ENCODE measurements around the gene DOCK1.
A peak's percentile ranks its signal among the peaks of the same experiment; 100 is the strongest.

Gene DOCK1

DNA sequence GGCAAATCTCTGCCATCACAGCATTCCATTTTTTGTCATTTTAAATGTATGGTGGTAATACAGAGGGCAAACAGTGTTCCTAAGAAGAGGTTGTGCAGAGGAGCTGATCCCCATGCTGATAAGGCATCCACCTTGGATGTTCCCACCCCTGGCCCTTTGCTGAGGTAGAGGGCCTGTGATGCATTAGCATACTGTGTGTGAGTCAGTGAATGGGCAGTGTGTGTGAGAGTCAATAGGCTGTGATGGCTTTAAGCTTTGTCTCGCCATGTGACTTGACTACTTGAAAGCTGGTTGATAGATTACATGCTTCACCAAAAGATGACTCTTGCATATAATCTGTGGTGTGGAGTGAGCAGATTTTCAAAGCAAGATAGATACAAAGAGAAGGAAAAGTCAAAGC is 209.9 kb downstream of the DOCK1 start:
- H3K36me3 ChIP-seq (ENCODE audit: insufficient read depth, low read length) = no peaks in the 10 kb centered on the region

GRCh38 chr10:127117125-127117524 is 211.9 kb downstream of the DOCK1 start:
- Histone ChIP-seq H3K79me2 (ENCODE audit: insufficient read depth, low read length) (no peaks in the 10 kb centered on the region), H3K9me3 (ENCODE audit: insufficient read depth, low read length, severe bottlenecking) (no peaks in the 10 kb centered on the region), H3K36me3 (ENCODE audit: insufficient read depth, low read length) (no peaks in the 10 kb centered on the region), H3K27me3 (ENCODE audit: insufficient read depth, low read length, poor library complexity) (no peaks in the 10 kb centered on the region), H3K9ac (ENCODE audit: low read depth, low read length) (no peak overlapping the region), H2AFZ (ENCODE audit: low read depth, low read length) (no peak overlapping the region), H3K27ac (ENCODE audit: low read length) (no peak overlapping the region), H4K20me1 (ENCODE audit: insufficient read depth, low read length) (no peaks in the 10 kb centered on the region), H3K4me1 (ENCODE audit: insufficient read depth, low read length) (peaks cover 3% of the 10 kb centered on the region; the same call in 1 of the 2 replicates), H3K4me3 (ENCODE audit: low read depth in 1 of 2, low read length in 2 of 2) (no peak overlapping the region), H3K4me2 (ENCODE audit: insufficient read depth, low read length) (no peak overlapping the region)
- TF ChIP-seq EZH2 (IDR thresholded peaks at IDR 0.05; ENCODE audit: borderline replicate concordance, low read depth, low read length, severe bottlenecking) = no peak
- TF ChIP-seq CTCF (IDR thresholded peaks at IDR 0.05; ENCODE audit: borderline replicate concordance, extremely low read depth, low read length, poor library complexity, severe bottlenecking) = no peak
- peak; percentile 72 for DNase-seq
- ATAC-seq (ENCODE audit: insufficient read depth, low read depth) = peak; percentile 63; the same call in 2 of the 3 replicates

More for the DNA sequence above, 209.9 kb downstream of the DOCK1 start:
- H3K9me3 ChIP-seq (ENCODE audit: insufficient read depth, low read length, severe bottlenecking) = no peaks in the 10 kb centered on the region
- H3K4me3 ChIP-seq (ENCODE audit: low read depth in 1 of 2, low read length in 2 of 2) = no peak overlapping the region
- TF ChIP-seq EZH2 (IDR thresholded peaks at IDR 0.05; ENCODE audit: borderline replicate concordance, low read depth, low read length, severe bottlenecking) (no peak), CTCF (IDR thresholded peaks at IDR 0.05; ENCODE audit: borderline replicate concordance, extremely low read depth, low read length, poor library complexity, severe bottlenecking) (no peak)
- H2AFZ ChIP-seq (ENCODE audit: low read depth, low read length) = no peak overlapping the region
- ATAC-seq (ENCODE audit: insufficient read depth, low read depth) (no peak), DNase-seq (no peak)
- no peaks in the 10 kb centered on the region for H3K27me3 ChIP-seq (ENCODE audit: insufficient read depth, low read length, poor library complexity)
- no peak overlapping the region for H3K9ac ChIP-seq (ENCODE audit: low read depth, low read length)
- no peak overlapping the region for H3K4me2 ChIP-seq (ENCODE audit: insufficient read depth, low read length)
- H3K27ac ChIP-seq (ENCODE audit: low read length) = no peak overlapping the region
- peaks cover 3% of the 10 kb centered on the region; the same call in 1 of the 2 replicates for H3K4me1 ChIP-seq (ENCODE audit: insufficient read depth, low read length)
- no peaks in the 10 kb centered on the region for H3K79me2 ChIP-seq (ENCODE audit: insufficient read depth, low read length)
- H4K20me1 ChIP-seq (ENCODE audit: insufficient read depth, low read length) = no peaks in the 10 kb centered on the region

DNA sequence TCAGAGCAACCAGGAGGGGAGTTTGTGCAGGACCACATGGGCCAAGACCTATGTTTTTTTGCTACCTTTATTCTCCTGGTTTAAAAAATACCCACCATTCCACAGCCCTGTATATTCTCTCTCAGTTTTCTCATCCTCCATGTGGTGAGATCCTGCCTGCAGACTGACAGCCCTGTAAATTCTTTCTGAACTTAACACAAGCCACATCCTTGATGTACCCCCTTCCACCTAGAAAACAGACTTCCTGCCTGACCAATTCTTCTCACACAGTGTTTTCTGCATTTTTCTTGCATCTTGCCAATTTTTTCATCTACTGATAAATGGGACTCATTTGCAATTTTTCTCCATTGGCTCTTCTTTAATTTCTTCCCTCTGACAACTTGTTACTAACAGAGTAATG is 212.8 kb downstream of the DOCK1 start:
- Histone ChIP-seq H3K9ac (ENCODE audit: low read depth, low read length) (no peak overlapping the region), H3K4me2 (ENCODE audit: insufficient read depth, low read length) (no peak overlapping the region), H3K36me3 (ENCODE audit: insufficient read depth, low read length) (no peaks in the 10 kb centered on the region), H3K27ac (ENCODE audit: low read length) (no peak overlapping the region), H4K20me1 (ENCODE audit: insufficient read depth, low read length) (no peaks in the 10 kb centered on the region), H3K9me3 (ENCODE audit: insufficient read depth, low read length, severe bottlenecking) (no peaks in the 10 kb centered on the region), H2AFZ (ENCODE audit: low read depth, low read length) (no peak overlapping the region), H3K27me3 (ENCODE audit: insufficient read depth, low read length, poor library complexity) (no peaks in the 10 kb centered on the region), H3K79me2 (ENCODE audit: insufficient read depth, low read length) (no peaks in the 10 kb centered on the region), H3K4me3 (ENCODE audit: low read depth in 1 of 2, low read length in 2 of 2) (no peak overlapping the region), H3K4me1 (ENCODE audit: insufficient read depth, low read length) (peaks cover 3% of the 10 kb centered on the region; the same call in 1 of the 2 replicates)
- DNase-seq = no peak
- TF ChIP-seq CTCF (IDR thresholded peaks at IDR 0.05; ENCODE audit: borderline replicate concordance, extremely low read depth, low read length, poor library complexity, severe bottlenecking) (no peak), EZH2 (IDR thresholded peaks at IDR 0.05; ENCODE audit: borderline replicate concordance, low read depth, low read length, severe bottlenecking) (no peak)
- ATAC-seq (ENCODE audit: insufficient read depth, low read depth) = peak; percentile 54

DNA sequence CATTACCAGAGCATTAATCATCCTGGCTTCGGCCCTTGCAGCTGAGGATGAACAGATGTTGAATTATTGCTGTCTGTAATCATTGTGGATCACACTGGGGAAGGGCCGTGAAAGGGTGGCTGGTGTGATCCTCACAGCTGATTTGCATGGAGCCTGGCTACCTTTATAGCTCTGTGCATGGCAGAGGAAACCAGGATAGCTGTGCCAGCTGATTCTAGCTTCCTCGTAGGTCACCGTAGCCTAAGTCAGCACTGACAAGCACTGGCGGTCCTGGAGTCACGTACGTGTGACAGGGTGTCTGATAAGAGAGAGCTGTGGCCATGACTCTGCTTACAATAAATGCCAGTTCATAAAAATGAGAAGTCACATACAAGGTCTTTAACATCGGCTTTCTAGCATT is 214.7 kb downstream of the DOCK1 start:
- DNase-seq (no peak), ATAC-seq (ENCODE audit: insufficient read depth, low read depth) (no peak)
- H4K20me1 ChIP-seq (ENCODE audit: insufficient read depth, low read length) = no peaks in the 10 kb centered on the region
- no peak overlapping the region for H3K4me3 ChIP-seq (ENCODE audit: low read depth in 1 of 2, low read length in 2 of 2)
- H3K27ac ChIP-seq (ENCODE audit: low read length) = no peak overlapping the region
- H3K9ac ChIP-seq (ENCODE audit: low read depth, low read length) = no peak overlapping the region
- TF ChIP-seq CTCF (IDR thresholded peaks at IDR 0.05; ENCODE audit: borderline replicate concordance, extremely low read depth, low read length, poor library complexity, severe bottlenecking) (no peak), EZH2 (IDR thresholded peaks at IDR 0.05; ENCODE audit: borderline replicate concordance, low read depth, low read length, severe bottlenecking) (no peak)
- H2AFZ ChIP-seq (ENCODE audit: low read depth, low read length) = no peak overlapping the region
- H3K27me3 ChIP-seq (ENCODE audit: insufficient read depth, low read length, poor library complexity) = no peaks in the 10 kb centered on the region
- H3K9me3 ChIP-seq (ENCODE audit: insufficient read depth, low read length, severe bottlenecking) = no peaks in the 10 kb centered on the region
- H3K4me1 ChIP-seq (ENCODE audit: insufficient read depth, low read length) = peaks cover 3% of the 10 kb centered on the region; the same call in 1 of the 2 replicates
- H3K79me2 ChIP-seq (ENCODE audit: insufficient read depth, low read length) = no peaks in the 10 kb centered on the region
- H3K4me2 ChIP-seq (ENCODE audit: insufficient read depth, low read length) = no peak overlapping the region
- no peaks in the 10 kb centered on the region for H3K36me3 ChIP-seq (ENCODE audit: insufficient read depth, low read length)

All from DND-41 (cell line).